HG02970 (cell line): ENCODE data around the gene GCN1.

ENCODE experiments used
- ATAC-seq: cut with Tn5 transposase; IDR thresholded peaks from one replicate; pipeline ENCODE4 v1.9.1; 2021; ENCODE audit warnings: mild to moderate bottlenecking, moderate library complexity, moderate number of reproducible peaks; ENCODE audit not compliant: unreplicated experiment, low FRiP score

The GCN1 gene

GRCh38 chr12:120079411-120080400, 114.8 kb downstream of the GCN1 start:
- ATAC-seq = no peak

- no peak for ATAC-seq
These were observed 115.6 kb downstream of the GCN1 start for GRCh38 chr12:120078868-120079267.

GRCh38 chr12:120077260-120077659, 117.3 kb downstream of the GCN1 start:
- ATAC-seq = no peak
